ENCODE results near the gene PDE2A.

DNA sequence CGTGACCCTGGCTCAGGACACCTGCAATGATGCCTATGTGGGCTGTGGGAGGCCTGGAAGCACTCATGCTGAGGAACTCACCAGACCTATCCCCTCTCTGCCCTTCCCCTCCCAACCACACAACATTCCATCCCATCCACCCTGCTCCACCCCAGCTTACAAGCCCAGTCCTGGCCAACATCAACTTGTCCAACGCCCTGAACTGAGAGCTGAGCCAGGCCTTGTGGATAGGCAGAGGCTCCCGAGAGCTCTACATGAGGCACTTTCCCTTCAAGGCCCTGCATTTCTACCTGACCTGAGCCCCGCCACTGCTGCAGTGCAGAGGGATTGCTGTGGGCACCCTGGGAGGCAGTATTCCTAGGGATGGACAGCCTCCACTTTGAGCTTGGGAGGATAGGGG lies 112.4 kb downstream of the PDE2A start:
- no peak for TF ChIP-seq POLR2AphosphoS5 (IDR thresholded peaks at IDR 0.05; ENCODE audit: borderline replicate concordance, low read depth, low read length)
- no peak for TF ChIP-seq EZH2 (IDR thresholded peaks at IDR 0.05)
- no peak for TF ChIP-seq FOXP2 (optimal IDR thresholded peaks at IDR 0.05; ENCODE audit: control extremely low read depth, extremely low read length, insufficient read depth)
